Measurements from ENCODE around the gene VPS13D. TPM values are rescaled to one million over a fixed set of nuclear protein-coding genes. Genes with fewer than 3 reads are reported as not detected.

The VPS13D gene
- 10 to 100 TPM; 24.0 to 26.6 (median 26.5) TPM for total RNA-seq

GRCh38 chr1:12229835-12230548, at the start of gene VPS13D:
VPS13D (plus strand) TSS chr1:12230030; CDS start chr1:12234267, 4,237 bp downstream.
- Mint-ChIP-seq H3K27me3 (ENCODE audit: low read depth) (no peaks in the 10 kb centered on the region), H3K36me3 (ENCODE audit: insufficient read depth) (peaks cover 2% of the 10 kb centered on the region), H3K4me1 (ENCODE audit: low read depth) (peaks cover 22% of the 10 kb centered on the region), H3K4me3 (peak within 1 kb of the TSS; percentile 84), H3K9me3 (no peaks in the 10 kb centered on the region)
- peak; percentile 83 for DNase-seq
- ATAC-seq, result peak; percentile 98 to 99

- peaks cover 84% of the 10 kb centered on the region for H3K4me1 Mint-ChIP-seq (ENCODE audit: low read depth)
- H3K4me3 Mint-ChIP-seq, result no peak overlapping the region
- H3K36me3 Mint-ChIP-seq (ENCODE audit: insufficient read depth), result peaks cover 14% of the 10 kb centered on the region
- no peaks in the 10 kb centered on the region for H3K9me3 Mint-ChIP-seq
- no peak for DNase-seq
- H3K27me3 Mint-ChIP-seq (ENCODE audit: low read depth), result no peaks in the 10 kb centered on the region
- ATAC-seq, result no peak
These were observed 49.5 kb upstream of the VPS13D start for GRCh38 chr1:12180315-12180714.

- peaks cover 83% of the 10 kb centered on the region for H3K4me1 Mint-ChIP-seq (ENCODE audit: low read depth)
- no peaks in the 10 kb centered on the region for H3K9me3 Mint-ChIP-seq
- DNase-seq (no peak), ATAC-seq (no peak)
- H3K4me3 Mint-ChIP-seq, result no peak overlapping the region
- no peaks in the 10 kb centered on the region for H3K27me3 Mint-ChIP-seq (ENCODE audit: low read depth)
- peaks cover 14% of the 10 kb centered on the region for H3K36me3 Mint-ChIP-seq (ENCODE audit: insufficient read depth)
These were observed 48.9 kb upstream of the VPS13D start for GRCh38 chr1:12180903-12181302.

- Mint-ChIP-seq H3K9me3 (no peaks in the 10 kb centered on the region), H3K27me3 (ENCODE audit: low read depth) (no peaks in the 10 kb centered on the region), H3K4me3 (peak overlapping the region; percentile 48), H3K36me3 (ENCODE audit: insufficient read depth) (peaks cover 11% of the 10 kb centered on the region), H3K4me1 (ENCODE audit: low read depth) (peaks cover 79% of the 10 kb centered on the region)
- no peak for DNase-seq
- ATAC-seq, result no peak
These were observed 48.3 kb upstream of the VPS13D start for GRCh38 chr1:12181568-12181967.

- Mint-ChIP-seq H3K36me3 (ENCODE audit: insufficient read depth) (peaks cover 13% of the 10 kb centered on the region), H3K4me1 (ENCODE audit: low read depth) (peaks cover 75% of the 10 kb centered on the region), H3K9me3 (no peaks in the 10 kb centered on the region), H3K4me3 (no peak overlapping the region), H3K27me3 (ENCODE audit: low read depth) (no peaks in the 10 kb centered on the region)
- DNase-seq, result no peak
- ATAC-seq, result no peak
These were observed 47.3 kb upstream of the VPS13D start for GRCh38 chr1:12182410-12182984.

- ATAC-seq, result no peak
- Mint-ChIP-seq H3K36me3 (ENCODE audit: insufficient read depth) (peaks cover 16% of the 10 kb centered on the region), H3K27me3 (ENCODE audit: low read depth) (no peaks in the 10 kb centered on the region), H3K4me3 (no peak overlapping the region), H3K9me3 (no peaks in the 10 kb centered on the region), H3K4me1 (ENCODE audit: low read depth) (peaks cover 75% of the 10 kb centered on the region)
- no peak for DNase-seq
These were observed 46.6 kb upstream of the VPS13D start for GRCh38 chr1:12183095-12183794.

GRCh38 chr1:12184008-12184681, 45.7 kb upstream of the VPS13D start:
- Mint-ChIP-seq H3K4me3 (no peak overlapping the region), H3K27me3 (ENCODE audit: low read depth) (no peaks in the 10 kb centered on the region), H3K36me3 (ENCODE audit: insufficient read depth) (peaks cover 18% of the 10 kb centered on the region), H3K4me1 (ENCODE audit: low read depth) (peaks cover 68% of the 10 kb centered on the region), H3K9me3 (no peaks in the 10 kb centered on the region)
- no peak for DNase-seq
- ATAC-seq, result no peak

GRCh38 chr1:12185036-12185917, 44.6 kb upstream of the VPS13D start:
- ATAC-seq (no peak), DNase-seq (no peak)
- Mint-ChIP-seq H3K4me1 (ENCODE audit: low read depth) (peaks cover 63% of the 10 kb centered on the region), H3K27me3 (ENCODE audit: low read depth) (no peaks in the 10 kb centered on the region), H3K9me3 (no peaks in the 10 kb centered on the region), H3K4me3 (peak overlapping the region; percentile 40), H3K36me3 (ENCODE audit: insufficient read depth) (peaks cover 26% of the 10 kb centered on the region)

GRCh38 chr1:12185918-12186678, 43.7 kb upstream of the VPS13D start:
- ATAC-seq (no peak), DNase-seq (no peak)
- Mint-ChIP-seq H3K4me3 (no peak overlapping the region), H3K36me3 (ENCODE audit: insufficient read depth) (peaks cover 29% of the 10 kb centered on the region), H3K27me3 (ENCODE audit: low read depth) (no peaks in the 10 kb centered on the region), H3K9me3 (no peaks in the 10 kb centered on the region), H3K4me1 (ENCODE audit: low read depth) (peaks cover 60% of the 10 kb centered on the region)

GRCh38 chr1:12186679-12186985, 43.2 kb upstream of the VPS13D start:
- Mint-ChIP-seq H3K9me3 (no peaks in the 10 kb centered on the region), H3K36me3 (ENCODE audit: insufficient read depth) (peaks cover 29% of the 10 kb centered on the region), H3K27me3 (ENCODE audit: low read depth) (no peaks in the 10 kb centered on the region), H3K4me1 (ENCODE audit: low read depth) (peaks cover 57% of the 10 kb centered on the region), H3K4me3 (no peak overlapping the region)
- DNase-seq (no peak), ATAC-seq (no peak)

- Mint-ChIP-seq H3K9me3 (no peaks in the 10 kb centered on the region), H3K4me3 (no peak overlapping the region), H3K27me3 (ENCODE audit: low read depth) (no peaks in the 10 kb centered on the region), H3K4me1 (ENCODE audit: low read depth) (peaks cover 44% of the 10 kb centered on the region), H3K36me3 (ENCODE audit: insufficient read depth) (peaks cover 31% of the 10 kb centered on the region)
- DNase-seq, result no peak
- peak in 1 of 2 donors; percentile 40 for ATAC-seq
These were observed 41.7 kb upstream of the VPS13D start for GRCh38 chr1:12188115-12188514.

- no peak overlapping the region for H3K4me3 Mint-ChIP-seq
- H3K9me3 Mint-ChIP-seq, result no peaks in the 10 kb centered on the region
- ATAC-seq, result no peak
- H3K27me3 Mint-ChIP-seq (ENCODE audit: low read depth), result no peaks in the 10 kb centered on the region
- no peak for DNase-seq
- peaks cover 39% of the 10 kb centered on the region for H3K4me1 Mint-ChIP-seq (ENCODE audit: low read depth)
- peaks cover 33% of the 10 kb centered on the region for H3K36me3 Mint-ChIP-seq (ENCODE audit: insufficient read depth)
These were observed 41.0 kb upstream of the VPS13D start for GRCh38 chr1:12188657-12189327.

GRCh38 chr1:12189328-12189682, 40.5 kb upstream of the VPS13D start:
- Mint-ChIP-seq H3K4me1 (ENCODE audit: low read depth) (peaks cover 37% of the 10 kb centered on the region), H3K27me3 (ENCODE audit: low read depth) (no peaks in the 10 kb centered on the region), H3K4me3 (no peak overlapping the region), H3K9me3 (no peaks in the 10 kb centered on the region), H3K36me3 (ENCODE audit: insufficient read depth) (peaks cover 38% of the 10 kb centered on the region)
- ATAC-seq (no peak), DNase-seq (no peak)
